B cell (primary cell): ENCODE data around the gene HMGB2. TPM values are rescaled to one million over a fixed set of nuclear protein-coding genes. Genes with fewer than 3 reads are reported as not detected.

Source experiments
- ATAC-seq: fragments of 200-7000 bp; cut with Tn5 transposase; one replicate; pipeline ENCODE4 v1.10.0; 2021; ENCODE audit warnings: low read depth, mild to moderate bottlenecking, moderate number of reproducible peaks, moderate library complexity
- CTCF ChIA-PET: fragments of 350-600 bp; sonication (Branson Sonifier 250); formaldehyde crosslinking; loops from one replicate; lab custom pipeline; 2021; ENCODE audit warnings: antibody characterized with exemption, inconsistent platforms; lab: Charles Lee
- POLR2A ChIA-PET: fragments of 350-600 bp; sonication (Branson Sonifier 250); formaldehyde crosslinking; loops from one replicate; lab custom pipeline; 2021; ENCODE audit warnings: antibody characterized with exemption; lab: Charles Lee
- DNase-seq: peaks from one replicate; pipeline ENCODE4 v3.0.0; 2013
- H2AFZ ChIP-seq: 2 replicates; pipeline ENCODE4 v1.6.1; 2012; ENCODE audit warnings: mild to moderate bottlenecking, low read depth, low read length; ENCODE audit not compliant: insufficient read depth, poor library complexity, severe bottlenecking
- H3K27ac ChIP-seq, 2 donors: 1 replicate in 1 of 2; 2 replicates in 1 of 2; pipeline ENCODE4 v1.5.1; 2012 to 2013; ENCODE audit warnings: low read length in 2 of 2, mild to moderate bottlenecking in 2 of 2, moderate library complexity in 1 of 2
- H3K27me3 ChIP-seq, 4 experiments: fragments of 200-600 bp in 1 of 4; sonication (generic) in 1 of 4; replicated peaks in 1 of 4; 1 replicate in 2 of 4; 2 replicates in 2 of 4; pipeline versions ENCODE4 v1.6.1 to v1.7.0; 2013 to 2016; ENCODE audit warnings: low read length in 3 of 4, mild to moderate bottlenecking in 2 of 4, mixed read lengths in 1 of 4, moderate library complexity in 1 of 4; ENCODE audit not compliant: insufficient read depth in 4 of 4, control insufficient read depth in 3 of 4; ENCODE audit errors: control extremely low read depth in 1 of 4
- H3K36me3 ChIP-seq, 2 experiments: replicated peaks in 1 of 2; 1 replicate in 1 of 2; 2 replicates in 1 of 2; pipeline versions ENCODE4 v1.6.1 to v1.7.1; 2013; ENCODE audit warnings: low read length in 1 of 2; ENCODE audit not compliant: insufficient read depth in 2 of 2, control insufficient read depth in 1 of 2; ENCODE audit errors: control extremely low read depth in 1 of 2, extremely low read depth in 1 of 2
- H3K4me1 ChIP-seq, 2 donors: fragments of 200-600 bp in 1 of 2; sonication (generic) in 1 of 2; 1 replicate in 1 of 2; 2 replicates in 1 of 2; pipeline versions ENCODE4 v1.5.1 to v1.6.1; 2013 to 2017; ENCODE audit warnings: low read length in 2 of 2; ENCODE audit not compliant: control insufficient read depth in 2 of 2, insufficient read depth in 2 of 2
- H3K4me2 ChIP-seq: replicated peaks from 2 replicates; pipeline ENCODE3; 2012; ENCODE audit warnings: mild to moderate bottlenecking, low read depth, low read length; ENCODE audit not compliant: poor library complexity, severe bottlenecking
- H3K4me3 ChIP-seq, 5 experiments: fragments of 200-600 bp in 1 of 5; sonication (generic) in 1 of 5; 1 replicate in 3 of 5; 2 replicates in 2 of 5; pipeline versions ENCODE4 v1.5.1 to v1.7.0; 2011 to 2016; ENCODE audit warnings: low read length in 4 of 5, mild to moderate bottlenecking in 4 of 5, low read depth in 2 of 5, control low read depth in 1 of 5, moderate library complexity in 1 of 5; ENCODE audit not compliant: insufficient read depth in 1 of 5; ENCODE audit errors: control extremely low read depth in 1 of 5, extremely low read depth in 1 of 5
- H3K79me2 ChIP-seq: fragments of 200-600 bp; sonication (generic); one replicate; pipeline ENCODE4 v1.6.0; 2016; ENCODE audit warnings: low read length; ENCODE audit not compliant: control insufficient read depth, insufficient read depth
- H3K9ac ChIP-seq: fragments of 200-600 bp; sonication (generic); 2 replicates; pipeline ENCODE4 v1.6.1; 2017; ENCODE audit warnings: mild to moderate bottlenecking, low read length, moderate library complexity
- H3K9me3 ChIP-seq, 3 donors: one replicate each; pipeline versions ENCODE4 v1.6.1 to v1.7.1; 2013; ENCODE audit warnings: low read length in 2 of 3; ENCODE audit not compliant: control insufficient read depth in 2 of 3, insufficient read depth in 1 of 3; ENCODE audit errors: control extremely low read depth in 1 of 3
- H4K20me1 ChIP-seq: 2 replicates; pipeline ENCODE4 v1.6.0; 2012; ENCODE audit warnings: mild to moderate bottlenecking, low read length; ENCODE audit not compliant: insufficient read depth, control insufficient read depth, poor library complexity, severe bottlenecking
- H3K27ac Mint-ChIP-seq: one replicate; pipeline ENCODE4 v1.8.0; 2021; ENCODE audit warnings: mixed read lengths
- H3K27me3 Mint-ChIP-seq: one replicate; pipeline ENCODE4 v1.8.0; 2021; ENCODE audit warnings: mixed read lengths
- H3K4me1 Mint-ChIP-seq: one replicate; pipeline ENCODE4 v1.8.0; 2021; ENCODE audit warnings: mixed read lengths
- H3K4me3 Mint-ChIP-seq: one replicate; pipeline ENCODE4 v1.8.0; 2021; ENCODE audit warnings: mixed read lengths
- H3K9me3 Mint-ChIP-seq: one replicate; pipeline ENCODE4 v1.8.0; 2022; ENCODE audit warnings: mixed read lengths; ENCODE audit not compliant: insufficient read depth
- CTCF ChIP-seq: fragments of 200-600 bp; IDR thresholded peaks from one replicate; pipeline ENCODE4 v1.8.0; 2022; ENCODE audit warnings: antibody characterized with exemption, mild to moderate bottlenecking
- EZH2 ChIP-seq: IDR thresholded peaks from 2 replicates; pipeline ENCODE4 v1.6.1; 2012; ENCODE audit warnings: borderline replicate concordance, low read depth, mild to moderate bottlenecking, moderate library complexity, low read length; ENCODE audit not compliant: insufficient read depth, poor library complexity, severe bottlenecking
- WGBS: methylation state at CpG from one replicate; pipeline ENCODE4 v1.1.5; 2013; ENCODE audit warnings: missing lambda C conversion rate; ENCODE audit not compliant: insufficient coverage; 5-methylcytosine and 5-hydroxymethylcytosine counted together
- intact Hi-C: fragments of 100-400 bp; cut with micrococcal nuclease; formaldehyde crosslinking; loops from one replicate; pipeline ENCODE4 v1.10.0; 2022
- polyA plus RNA-seq: library from polyadenylated mRNA; depleted of rRNA; stranded (reverse); fragments of >200 nt; gene quantifications from 2 replicates; pipeline ENCODE4 v1.2.3, GENCODE V29; 2012
- total RNA-seq, 2 donors: library from RNA; stranded (reverse); fragments of 120-200 nt in 1 of 2; gene quantifications; 1 replicate in 1 of 2; 2 replicates in 1 of 2; pipeline versions ENCODE4 v1.2.3 to v1.2.4, GENCODE V29; 2013 to 2022

Gene HMGB2
- total and polyA plus RNA-seq, 2 donors (not counting 1 experiment from before 2014, with no cell fraction given) = 44.1 to 82.5 TPM

- POLR2A ChIA-PET = no interaction called here
- Histone ChIP-seq H3K9me3 (no peaks in the 10 kb centered on the region), H3K4me3 (no peak overlapping the region), H3K27me3 (no peaks in the 10 kb centered on the region), H3K27ac (no peak overlapping the region), H3K79me2 (no peaks in the 10 kb centered on the region), H3K36me3 (peaks cover 5 to 27% of the 10 kb centered on the region in 2 experiments), H3K4me1 (no peaks in the 10 kb centered on the region), H2AFZ (no peak overlapping the region), H3K9ac (no peak overlapping the region), H3K4me2 (no peak overlapping the region), H4K20me1 (no peaks in the 10 kb centered on the region)
- CTCF ChIA-PET = interaction anchor here (0.5 to 9.6 kb wide), 26 partner anchors 10 to 867 kb away, joined by 3 to 307 read pairs (median 4); partner anchors contain the start of gene HMGB2
- no peak for TF ChIP-seq EZH2
- no peak for TF ChIP-seq CTCF
- Mint-ChIP-seq H3K4me1 (no peaks in the 10 kb centered on the region), H3K9me3 (no peaks in the 10 kb centered on the region), H3K4me3 (no peak overlapping the region), H3K27ac (no peak overlapping the region), H3K27me3 (no peaks in the 10 kb centered on the region)
- ATAC-seq (no peak), DNase-seq (no peak)
- intact Hi-C loops = loop anchor here (1.0 to 10.0 kb wide), 5 partner anchors 98 to 999 kb away; no protein-coding TSS in a partner anchor
- 100% methylated on average over 1 of the region's 2 CpGs for WGBS
Measured at GRCh38 chr4:173319696-173320095, 14.5 kb downstream of the HMGB2 start.

- no CpG with 5 or more reads among the region's 3 CpGs for WGBS
- Histone ChIP-seq H3K27me3 (no peaks in the 10 kb centered on the region), H3K4me2 (no peak overlapping the region), H3K4me1 (no peaks in the 10 kb centered on the region), H3K9ac (no peak overlapping the region), H3K36me3 (peaks cover 2 to 31% of the 10 kb centered on the region in 2 experiments), H2AFZ (no peak overlapping the region), H3K79me2 (no peaks in the 10 kb centered on the region), H3K9me3 (no peaks in the 10 kb centered on the region), H3K4me3 (no peak overlapping the region), H4K20me1 (no peaks in the 10 kb centered on the region), H3K27ac (no peak overlapping the region)
- DNase-seq = peak; percentile 53
- no peaks in the 10 kb centered on the region for H3K9me3 Mint-ChIP-seq
- ATAC-seq = no peak
- no peak overlapping the region for H3K27ac Mint-ChIP-seq
- intact Hi-C loops = loop anchor here (1.0 to 10.0 kb wide), 5 partner anchors 99 to 1000 kb away; no protein-coding TSS in a partner anchor
- no peaks in the 10 kb centered on the region for H3K4me1 Mint-ChIP-seq
- TF ChIP-seq CTCF (peak; percentile 75), EZH2 (no peak)
- ChIA-PET CTCF (interaction anchor here (0.8 to 9.6 kb wide), 33 partner anchors 9 to 997 kb away, joined by 3 to 307 read pairs (median 4); partner anchors contain the start of genes HMGB2 and SAP30), POLR2A (interaction anchor here (1.6 kb wide), 1 partner anchor 15 kb away, joined by 5 read pairs; the partner anchor contains the start of gene HMGB2)
- H3K27me3 Mint-ChIP-seq = no peaks in the 10 kb centered on the region
- H3K4me3 Mint-ChIP-seq = no peak overlapping the region
Measured at GRCh38 chr4:173318648-173319211, 15.4 kb downstream of the HMGB2 start.
